T1000 (cell line): Measurements from ENCODE around the gene TWNK.
A peak's percentile ranks its signal among the peaks of the same experiment; 100 is the strongest.

ENCODE experiments used
- DNase-seq: peaks from one replicate; lab custom pipeline; 2025; ENCODE audit warnings: mixed read lengths; lab: John Stamatoyannopoulos, UW

Gene TWNK

GRCh38 chr10:100986952-100987684 is at the start of gene TWNK, which contains the start of gene MRPL43:
Gene TWNK (plus strand): TSS chr10:100987543. CDS start chr10:100988211, 668 bp downstream.
Gene MRPL43 (minus strand): TSS chr10:100987497. CDS start chr10:100987443, 54 bp downstream.
- DNase-seq: peak; percentile 62

GRCh38 chr10:100939763-100940344 is 47.5 kb upstream of the TWNK start:
- no peak for DNase-seq

- DNase-seq: no peak
These were observed 45.1 kb upstream of the TWNK start for GRCh38 chr10:100942229-100942628.

- no peak for DNase-seq
These were observed 43.8 kb upstream of the TWNK start for GRCh38 chr10:100943508-100943907.

GRCh38 chr10:100945754-100946153 is 41.6 kb upstream of the TWNK start:
- no peak for DNase-seq

GRCh38 chr10:100948916-100949315 is 38.4 kb upstream of the TWNK start:
- DNase-seq: no peak

GRCh38 chr10:100960251-100960650 is 27.1 kb upstream of the TWNK start:
- no peak for DNase-seq

GRCh38 chr10:100962351-100963080 is 24.8 kb upstream of the TWNK start:
- no peak for DNase-seq

- no peak for DNase-seq
These were observed 23.5 kb upstream of the TWNK start for GRCh38 chr10:100963826-100964225.

- no peak for DNase-seq
These were observed 21.5 kb upstream of the TWNK start for GRCh38 chr10:100965820-100966219.

GRCh38 chr10:100966887-100967286 is 20.5 kb upstream of the TWNK start:
- DNase-seq: no peak

- DNase-seq: no peak
These were observed 20.0 kb upstream of the TWNK start for GRCh38 chr10:100967332-100967731.

- DNase-seq: no peak
These were observed 19.1 kb upstream of the TWNK start for GRCh38 chr10:100968062-100968736.

- no peak for DNase-seq
These were observed 18.5 kb upstream of the TWNK start for GRCh38 chr10:100968863-100969186.

GRCh38 chr10:100969187-100970075 is 17.9 kb upstream of the TWNK start, which contains the start of gene SEMA4G:
Gene SEMA4G (plus strand): TSS chr10:100969504. CDS start chr10:100972913, 3,409 bp downstream.
- DNase-seq: no peak

GRCh38 chr10:100970076-100970913 is 17.0 kb upstream of the TWNK start:
- DNase-seq: no peak

- DNase-seq: no peak
These were observed 16.2 kb upstream of the TWNK start for GRCh38 chr10:100970914-100971811.

- DNase-seq: no peak
These were observed 15.0 kb upstream of the TWNK start for GRCh38 chr10:100972115-100972903.
